ENCODE measurements around the gene ARHGAP15.

- TF ChIP-seq MAX (IDR thresholded peaks at IDR 0.05) = no peak
- TF ChIP-seq, protein P1, sequence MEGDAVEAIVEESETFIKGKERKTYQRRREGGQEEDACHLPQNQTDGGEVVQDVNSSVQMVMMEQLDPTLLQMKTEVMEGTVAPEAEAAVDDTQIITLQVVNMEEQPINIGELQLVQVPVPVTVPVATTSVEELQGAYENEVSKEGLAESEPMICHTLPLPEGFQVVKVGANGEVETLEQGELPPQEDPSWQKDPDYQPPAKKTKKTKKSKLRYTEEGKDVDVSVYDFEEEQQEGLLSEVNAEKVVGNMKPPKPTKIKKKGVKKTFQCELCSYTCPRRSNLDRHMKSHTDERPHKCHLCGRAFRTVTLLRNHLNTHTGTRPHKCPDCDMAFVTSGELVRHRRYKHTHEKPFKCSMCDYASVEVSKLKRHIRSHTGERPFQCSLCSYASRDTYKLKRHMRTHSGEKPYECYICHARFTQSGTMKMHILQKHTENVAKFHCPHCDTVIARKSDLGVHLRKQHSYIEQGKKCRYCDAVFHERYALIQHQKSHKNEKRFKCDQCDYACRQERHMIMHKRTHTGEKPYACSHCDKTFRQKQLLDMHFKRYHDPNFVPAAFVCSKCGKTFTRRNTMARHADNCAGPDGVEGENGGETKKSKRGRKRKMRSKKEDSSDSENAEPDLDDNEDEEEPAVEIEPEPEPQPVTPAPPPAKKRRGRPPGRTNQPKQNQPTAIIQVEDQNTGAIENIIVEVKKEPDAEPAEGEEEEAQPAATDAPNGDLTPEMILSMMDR (IDR thresholded peaks at IDR 0.05 in 2 of 3, conservative IDR thresholded peaks at IDR 0.05 in 1 of 3; ENCODE audit: borderline replicate concordance in 1 of 3, insufficient read depth in 1 of 3, low read depth in 2 of 3, low read length in 2 of 3) = no peak
- no peak for TF ChIP-seq POLR2AphosphoS5 (IDR thresholded peaks at IDR 0.05; ENCODE audit: low read depth, low read length)
- TF ChIP-seq TCF7L2 (IDR thresholded peaks at IDR 0.05; ENCODE audit: borderline replicate concordance, extremely low read depth, insufficient read depth, insufficient read length) = no peak
- no peak for TF ChIP-seq ZFX (IDR thresholded peaks at IDR 0.05)
- TF ChIP-seq ZNF274 (IDR thresholded peaks at IDR 0.05; ENCODE audit: low read depth, low read length) = no peak
- no peak for TF ChIP-seq EZH2 (IDR thresholded peaks at IDR 0.05)
- TF ChIP-seq, protein P2, sequence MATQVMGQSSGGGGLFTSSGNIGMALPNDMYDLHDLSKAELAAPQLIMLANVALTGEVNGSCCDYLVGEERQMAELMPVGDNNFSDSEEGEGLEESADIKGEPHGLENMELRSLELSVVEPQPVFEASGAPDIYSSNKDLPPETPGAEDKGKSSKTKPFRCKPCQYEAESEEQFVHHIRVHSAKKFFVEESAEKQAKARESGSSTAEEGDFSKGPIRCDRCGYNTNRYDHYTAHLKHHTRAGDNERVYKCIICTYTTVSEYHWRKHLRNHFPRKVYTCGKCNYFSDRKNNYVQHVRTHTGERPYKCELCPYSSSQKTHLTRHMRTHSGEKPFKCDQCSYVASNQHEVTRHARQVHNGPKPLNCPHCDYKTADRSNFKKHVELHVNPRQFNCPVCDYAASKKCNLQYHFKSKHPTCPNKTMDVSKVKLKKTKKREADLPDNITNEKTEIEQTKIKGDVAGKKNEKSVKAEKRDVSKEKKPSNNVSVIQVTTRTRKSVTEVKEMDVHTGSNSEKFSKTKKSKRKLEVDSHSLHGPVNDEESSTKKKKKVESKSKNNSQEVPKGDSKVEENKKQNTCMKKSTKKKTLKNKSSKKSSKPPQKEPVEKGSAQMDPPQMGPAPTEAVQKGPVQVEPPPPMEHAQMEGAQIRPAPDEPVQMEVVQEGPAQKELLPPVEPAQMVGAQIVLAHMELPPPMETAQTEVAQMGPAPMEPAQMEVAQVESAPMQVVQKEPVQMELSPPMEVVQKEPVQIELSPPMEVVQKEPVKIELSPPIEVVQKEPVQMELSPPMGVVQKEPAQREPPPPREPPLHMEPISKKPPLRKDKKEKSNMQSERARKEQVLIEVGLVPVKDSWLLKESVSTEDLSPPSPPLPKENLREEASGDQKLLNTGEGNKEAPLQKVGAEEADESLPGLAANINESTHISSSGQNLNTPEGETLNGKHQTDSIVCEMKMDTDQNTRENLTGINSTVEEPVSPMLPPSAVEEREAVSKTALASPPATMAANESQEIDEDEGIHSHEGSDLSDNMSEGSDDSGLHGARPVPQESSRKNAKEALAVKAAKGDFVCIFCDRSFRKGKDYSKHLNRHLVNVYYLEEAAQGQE (IDR thresholded peaks at IDR 0.05; ENCODE audit: low read depth) = no peak
- TF ChIP-seq RAD21 (IDR thresholded peaks at IDR 0.05; ENCODE audit: low read depth) = no peak
- TF ChIP-seq POLR2A (IDR thresholded peaks at IDR 0.05; ENCODE audit: borderline replicate concordance, extremely low read depth, insufficient read depth, insufficient read length) = no peak
These were observed 97.7 kb downstream of the ARHGAP15 start for GRCh38 chr2:143226714-143227541.
